ENCODE results near the gene FAM237B.
A peak's percentile ranks its signal among the peaks of the same experiment; 100 is the strongest.
"Not testable (repeated sequence)": the region's sequence is repeated elsewhere in the genome, so short reads cannot be mapped to it uniquely, and the experiment has no call there.

Gene FAM237B

DNA sequence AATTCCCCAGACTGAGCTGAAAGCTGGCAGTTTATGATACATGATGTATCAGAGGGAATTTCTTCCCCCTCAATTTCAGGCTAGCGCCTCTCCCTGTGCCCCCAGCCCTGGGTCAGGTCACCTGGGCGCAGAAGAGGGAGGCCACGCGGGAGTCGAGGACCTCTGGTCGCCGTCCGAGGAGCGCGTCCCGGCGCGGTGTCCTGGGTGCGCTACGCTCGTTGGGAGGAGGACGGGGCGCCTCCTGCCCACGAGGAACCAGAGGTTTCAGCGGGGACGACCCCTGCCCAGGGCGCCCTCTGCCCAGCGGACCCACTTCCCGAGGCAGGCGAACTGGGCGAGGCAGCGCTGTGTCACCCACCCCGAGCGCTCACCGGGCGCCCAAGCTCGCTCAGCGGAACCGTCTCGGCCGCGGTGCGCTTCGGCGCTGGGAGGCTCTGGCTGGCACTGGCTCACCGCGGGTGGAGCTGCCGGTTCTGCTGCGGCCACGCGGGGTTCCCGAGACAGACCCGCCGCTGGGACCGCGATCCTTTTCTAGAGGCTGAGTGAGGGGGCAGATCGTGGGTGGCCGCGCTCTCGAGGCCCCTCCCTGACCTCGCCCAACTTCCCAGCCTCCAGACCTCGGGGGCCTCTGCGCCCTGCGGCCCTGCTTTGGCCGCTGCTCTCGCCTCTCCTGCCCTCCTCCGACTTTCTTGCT is at the start of gene FAM237B:
Gene FAM237B, minus strand, starts transcription at position 504 of the 694 bp plus-strand sequence. CDS start 1,556 bp downstream, outside the sequence.
- no peak for DNase-seq (ENCODE audit: low spot score)

DNA sequence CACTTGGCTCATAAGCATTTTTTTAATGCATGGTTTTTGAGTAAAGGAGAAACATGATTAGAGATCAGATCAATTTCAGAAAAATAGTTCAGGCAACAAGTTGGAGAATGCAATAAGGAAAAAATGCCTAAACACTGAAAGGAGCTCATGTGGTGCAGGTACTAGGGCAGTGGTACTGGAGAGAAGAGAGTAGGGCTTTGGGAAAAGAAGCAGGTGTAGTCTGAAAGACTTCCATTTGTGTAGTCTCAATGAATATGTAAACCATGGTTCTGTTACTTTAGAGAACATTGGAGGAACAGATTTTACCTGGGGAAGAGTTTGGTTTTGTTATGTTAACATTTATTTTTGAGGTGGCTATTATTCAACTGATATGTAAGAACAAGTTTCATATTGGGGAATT is 30.9 kb upstream of the FAM237B start:
- DNase-seq (ENCODE audit: low spot score): no peak

DNA sequence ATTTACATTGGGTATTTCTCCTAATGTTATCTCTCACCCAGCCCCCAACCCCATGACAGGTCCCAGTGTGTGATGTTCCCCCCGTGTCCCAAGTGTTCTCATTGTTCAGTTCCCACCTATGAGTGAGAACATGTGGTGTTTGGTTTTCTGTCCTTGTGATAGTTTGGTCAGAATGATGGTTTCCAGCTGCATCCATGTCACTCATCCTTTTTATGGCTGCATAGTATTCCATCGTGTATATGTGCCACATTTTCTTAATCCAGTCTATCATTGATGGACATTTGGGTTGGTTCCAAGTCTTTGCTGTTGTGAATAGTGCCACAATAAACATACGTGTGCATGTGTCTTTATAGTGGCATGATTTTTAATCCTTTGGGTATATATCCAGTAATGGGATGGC is 28.9 kb upstream of the FAM237B start:
- DNase-seq (ENCODE audit: low spot score): not testable (repeated sequence)

DNA sequence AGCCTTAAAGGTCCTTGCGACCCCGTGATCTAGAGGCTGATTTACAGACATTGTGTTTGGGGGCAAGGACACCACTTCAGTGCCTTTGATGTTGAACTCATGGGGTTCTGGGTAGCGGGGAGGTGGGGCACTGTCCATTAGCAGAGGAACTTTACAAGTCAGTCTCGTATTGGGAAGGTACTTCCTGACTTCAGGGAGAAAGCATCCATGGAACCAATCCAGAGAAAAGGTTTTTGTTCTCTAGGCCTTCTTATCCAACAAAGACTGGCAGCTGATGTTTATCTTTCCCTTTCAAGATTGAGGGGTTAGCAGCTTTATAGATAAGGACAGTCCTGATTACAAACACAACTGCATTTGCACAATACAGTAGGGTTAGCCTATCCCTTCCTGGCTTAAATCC is 28.2 kb upstream of the FAM237B start:
- DNase-seq (ENCODE audit: low spot score): no peak

DNA sequence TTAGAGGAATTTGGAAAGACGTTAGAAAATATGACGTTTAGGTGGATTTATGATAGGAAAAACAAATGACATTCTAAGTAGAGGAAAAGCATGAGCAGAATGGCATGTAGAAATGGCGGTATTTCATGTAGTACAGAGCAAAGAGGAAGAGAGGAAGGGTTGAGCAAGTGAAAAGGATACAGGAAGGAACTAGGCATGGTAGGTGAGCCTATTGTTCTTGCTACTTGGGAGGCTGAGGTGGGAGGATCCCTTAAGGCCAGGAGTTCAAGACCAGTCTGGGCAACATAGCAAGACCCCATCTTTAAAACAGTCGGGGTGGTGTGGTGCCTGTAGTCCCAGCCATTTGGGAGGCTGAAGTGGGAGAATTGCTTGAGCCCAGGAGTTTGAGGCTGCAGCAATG is 26.7 kb upstream of the FAM237B start:
- peak; percentile 32 for DNase-seq (ENCODE audit: low spot score)

DNA sequence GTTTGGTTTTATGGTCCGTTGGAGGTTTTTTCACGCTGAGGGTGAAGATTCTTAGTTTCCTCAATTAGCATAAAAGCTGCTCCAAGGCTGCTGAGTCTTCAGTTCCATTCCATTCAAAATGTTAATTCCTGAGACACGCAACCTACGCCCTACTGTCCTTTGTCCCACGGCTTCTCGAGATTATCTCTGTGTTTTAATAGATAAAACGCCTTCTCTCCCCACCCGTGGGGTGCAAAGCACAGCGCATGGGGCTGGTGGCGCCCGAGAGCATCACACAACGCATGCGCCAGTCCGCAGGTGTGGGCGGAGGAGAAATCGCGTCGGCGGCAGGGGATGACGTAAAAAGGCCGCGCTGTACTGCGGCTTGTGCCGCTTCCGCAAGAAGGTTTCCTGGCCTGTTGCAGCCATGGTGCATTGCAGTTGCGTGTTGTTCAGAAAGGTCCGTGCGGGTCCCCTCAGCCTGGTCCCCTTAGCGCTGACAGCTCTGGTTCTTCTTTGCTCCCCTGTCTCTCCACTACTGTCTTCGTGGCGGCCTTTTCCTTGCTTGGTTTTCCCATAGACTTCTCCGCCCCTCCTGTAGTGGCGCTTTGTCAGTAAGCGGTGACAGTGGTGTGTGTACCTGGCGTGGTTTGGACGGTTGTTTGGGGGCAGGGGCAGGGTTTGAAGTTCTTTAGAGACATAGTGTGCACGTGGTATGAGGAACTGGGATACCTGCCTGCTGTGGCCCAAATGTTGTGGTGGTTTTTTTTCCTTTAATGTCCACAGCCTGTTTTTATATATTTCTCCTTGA is 25.4 kb upstream of the FAM237B start, which contains the start of gene GTPBP10:
Gene GTPBP10, plus strand, starts transcription at position 381 of the 790 bp plus-strand sequence. Its CDS starts 26 bp downstream, at position 407.
- peak; percentile 99 for DNase-seq (ENCODE audit: low spot score)

DNA sequence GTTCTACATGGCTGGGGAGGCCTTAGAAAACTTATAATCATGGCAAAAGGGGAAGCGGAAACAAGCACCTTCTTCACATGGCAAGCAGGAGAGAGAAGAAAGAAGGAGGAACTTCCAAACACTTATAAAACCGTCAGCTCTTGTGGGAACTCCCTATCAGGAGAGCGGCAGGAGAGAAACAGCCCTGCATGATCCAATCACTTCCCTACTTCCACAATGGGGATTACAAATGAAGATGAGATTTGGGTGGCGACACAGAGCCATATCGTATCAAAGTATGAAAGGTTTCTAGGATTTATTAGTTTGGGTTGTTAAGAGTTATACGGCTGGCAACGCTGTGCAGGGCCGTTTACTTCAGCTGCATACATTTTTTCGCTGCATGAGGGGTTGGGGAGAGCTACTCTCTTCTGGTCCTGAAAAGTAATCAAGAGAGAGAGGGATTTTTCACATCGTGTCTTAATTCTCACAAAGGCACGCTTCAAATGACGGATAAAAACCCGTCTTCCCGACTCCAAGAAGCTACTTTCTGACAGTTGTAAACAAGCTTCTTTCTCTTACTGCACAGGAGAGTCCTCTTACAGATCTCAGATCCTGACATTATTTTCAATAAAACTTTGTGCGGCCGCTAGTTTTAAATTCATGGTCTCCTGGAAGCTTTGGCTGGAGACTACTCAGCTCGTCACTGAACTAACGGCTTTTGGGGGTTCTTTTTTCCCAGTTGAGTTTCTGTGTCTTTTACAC is 24.7 kb upstream of the FAM237B start:
- DNase-seq (ENCODE audit: low spot score): peak; percentile 41

GRCh38 chr7:90345016-90345415 is 23.9 kb upstream of the FAM237B start:
- DNase-seq (ENCODE audit: low spot score): no peak

- no peak for DNase-seq (ENCODE audit: low spot score)
These were observed 16.0 kb upstream of the FAM237B start for GRCh38 chr7:90337106-90337505.

GRCh38 chr7:90334926-90335325 is 13.8 kb upstream of the FAM237B start:
- not testable (repeated sequence) for DNase-seq (ENCODE audit: low spot score)

GRCh38 chr7:90334193-90334843 is 13.2 kb upstream of the FAM237B start:
- DNase-seq (ENCODE audit: low spot score): no peak

GRCh38 chr7:90326500-90326899 is 5.4 kb upstream of the FAM237B start:
- no peak for DNase-seq (ENCODE audit: low spot score)

DNA sequence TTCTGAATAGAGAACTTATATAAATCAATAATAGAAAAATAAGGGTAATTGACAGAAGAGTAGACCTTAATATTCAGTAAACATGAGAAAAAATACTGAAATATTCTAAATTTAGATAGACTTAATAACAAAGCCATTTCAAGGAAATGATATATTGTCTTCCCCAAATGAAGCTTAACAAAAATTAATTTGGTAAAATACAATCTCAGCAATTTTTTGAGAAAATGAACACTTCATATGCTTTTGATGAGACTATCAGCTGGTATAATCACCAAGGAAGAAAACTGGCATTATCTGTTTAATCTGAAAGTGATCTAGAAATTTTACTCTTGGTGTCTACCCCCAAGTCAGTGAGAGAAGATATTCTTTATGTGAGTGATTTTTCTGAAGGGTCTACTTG is 1.7 kb upstream of the FAM237B start:
- DNase-seq (ENCODE audit: low spot score): no peak

DNA sequence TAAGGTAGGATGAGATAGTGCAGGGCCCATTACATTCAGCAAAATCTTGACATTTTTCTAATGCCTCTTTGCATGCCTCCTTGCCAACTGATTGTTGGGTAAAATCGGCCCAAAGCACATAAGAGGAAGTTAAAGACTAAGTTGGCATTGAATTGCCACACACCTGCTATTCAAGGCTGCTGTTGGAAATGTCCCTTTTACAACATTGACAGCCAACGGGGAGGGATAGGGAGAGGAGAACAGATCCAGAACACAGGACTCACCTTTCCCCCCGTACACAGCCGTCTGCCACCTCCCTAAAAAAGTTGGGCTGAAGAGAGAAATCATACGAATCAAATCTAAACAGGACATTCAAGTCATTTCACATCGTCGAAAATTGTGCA is 695 bp downstream of the FAM237B start:
- DNase-seq (ENCODE audit: low spot score): no peak

DNA sequence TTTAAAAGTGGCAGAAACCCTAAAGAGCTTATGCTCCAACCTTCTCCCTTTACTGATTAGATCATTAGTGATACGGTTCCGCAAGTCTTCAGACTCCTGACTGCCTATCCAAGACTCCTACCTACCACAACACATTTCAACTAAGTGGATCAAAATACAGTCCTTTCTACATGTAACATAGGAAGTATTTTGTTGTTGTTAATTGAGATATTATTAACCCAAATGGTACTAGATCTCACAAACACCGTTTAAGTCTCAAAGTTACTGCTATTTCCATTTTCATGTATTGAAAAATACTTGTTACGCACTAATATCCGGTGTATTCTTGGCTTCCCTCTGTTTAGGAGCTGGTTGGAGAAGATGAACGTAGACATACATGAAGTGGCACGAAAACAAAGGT is 1.1 kb downstream of the FAM237B start:
- no peak for DNase-seq (ENCODE audit: low spot score)

DNA sequence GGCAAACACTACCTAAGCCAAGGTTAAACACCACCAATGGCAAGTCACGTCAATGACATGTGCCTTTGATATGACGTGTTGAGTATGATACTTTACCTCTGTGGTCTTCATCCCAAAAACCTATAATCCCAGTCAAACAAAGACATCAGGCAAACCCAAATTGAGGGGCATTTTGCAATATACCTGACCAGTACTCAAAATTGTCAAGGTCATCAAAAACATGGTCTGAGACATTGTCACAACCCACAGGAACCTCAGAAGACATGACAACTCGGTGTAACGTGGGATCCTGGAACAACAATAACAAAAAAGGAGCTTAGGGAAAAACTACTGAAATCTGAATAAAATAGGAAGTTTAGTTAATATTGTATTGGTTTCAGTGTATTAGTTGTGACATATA is 7.2 kb downstream of the FAM237B start:
- no peak for DNase-seq (ENCODE audit: low spot score)

GRCh38 chr7:90312745-90313144 is 8.4 kb downstream of the FAM237B start:
- peak; percentile 37 for DNase-seq (ENCODE audit: low spot score)

- DNase-seq (ENCODE audit: low spot score): no peak
These were observed 9.9 kb downstream of the FAM237B start for GRCh38 chr7:90311175-90311574.

DNA sequence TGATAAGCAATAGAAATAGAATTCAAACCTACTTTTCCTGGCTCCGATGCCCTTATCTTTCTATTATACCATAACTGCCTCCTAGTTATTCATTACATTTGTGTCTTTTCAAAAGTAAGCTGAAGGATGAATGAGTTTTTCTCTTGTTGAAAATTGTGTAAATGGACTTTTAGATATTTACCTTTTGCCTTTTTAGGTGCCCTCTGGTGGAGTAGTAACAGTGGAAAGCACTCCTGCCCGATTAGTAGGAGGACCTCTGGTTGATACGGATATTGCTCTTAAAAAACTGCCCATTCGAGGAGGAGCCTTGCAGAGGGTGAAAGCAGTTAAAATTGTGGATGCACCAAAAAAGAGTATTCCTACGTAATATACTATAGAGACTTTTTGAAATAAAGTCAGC is 11.2 kb downstream of the FAM237B start:
- DNase-seq (ENCODE audit: low spot score): no peak

DNA sequence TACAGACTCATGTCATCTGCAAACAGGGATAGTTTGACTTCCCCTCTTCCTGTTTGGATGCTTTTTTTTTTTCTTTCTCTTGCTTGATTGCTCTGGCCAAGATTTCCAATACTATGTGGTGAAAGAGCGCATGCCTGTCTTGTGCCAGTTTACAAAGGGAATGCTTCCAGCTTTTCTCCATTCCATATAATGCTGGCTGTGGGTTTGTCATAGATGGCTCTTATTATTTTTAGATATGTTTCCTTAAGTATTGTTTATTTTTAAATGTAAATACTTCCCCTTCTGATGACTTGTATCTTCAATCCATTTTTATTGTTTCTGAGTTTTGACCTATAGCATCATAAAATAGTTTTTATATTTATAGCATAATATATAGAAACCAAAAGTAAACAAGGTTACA is 17.9 kb downstream of the FAM237B start:
- no peak for DNase-seq (ENCODE audit: low spot score)

- peak; percentile 92 for DNase-seq (ENCODE audit: low spot score)
These were observed 22.7 kb downstream of the FAM237B start for GRCh38 chr7:90298145-90299038.

All from RKO (cell line).